AG09309 (cell line): ENCODE measurements around the gene PHF1.

Source experiments
- DNase-seq: peaks from one replicate; pipeline ENCODE4 v3.0.0-alpha.2; 2010; ENCODE audit warnings: low read depth
- H3K4me3 ChIP-seq: 2 replicates; pipeline ENCODE4 v1.5.1; 2011; ENCODE audit warnings: mild to moderate bottlenecking, low read depth, low read length, moderate library complexity; ENCODE audit not compliant: control insufficient read depth
- CTCF ChIP-seq: IDR thresholded peaks from 2 replicates; pipeline ENCODE4 v1.5.1; 2011; ENCODE audit warnings: mild to moderate bottlenecking, low read depth, low read length, inconsistent platforms; ENCODE audit not compliant: insufficient read depth, control insufficient read depth; ENCODE audit errors: missing control alignments

PHF1 gene

DNA sequence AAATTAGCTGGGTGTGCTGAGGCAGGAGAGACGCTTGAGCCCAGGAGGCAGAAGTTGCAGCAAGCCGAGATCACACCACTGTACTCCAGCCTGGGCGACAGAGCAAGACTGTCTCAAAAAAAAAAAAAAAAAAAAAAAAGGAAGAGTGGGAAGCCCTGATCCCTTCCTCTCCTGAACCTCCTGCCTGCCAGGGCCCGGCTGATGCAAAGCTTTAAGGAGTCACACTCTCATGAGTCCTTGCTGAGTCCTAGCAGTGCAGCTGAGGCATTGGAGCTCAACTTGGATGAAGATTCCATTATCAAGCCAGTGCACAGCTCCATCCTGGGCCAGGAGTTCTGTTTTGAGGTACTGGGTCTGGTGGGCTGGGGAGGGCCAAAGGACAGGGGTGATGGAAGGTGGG, 24.1 kb downstream of the PHF1 start:
- no peak for TF ChIP-seq CTCF
- DNase-seq: no peak
- H3K4me3 ChIP-seq: no peak overlapping the region

DNA sequence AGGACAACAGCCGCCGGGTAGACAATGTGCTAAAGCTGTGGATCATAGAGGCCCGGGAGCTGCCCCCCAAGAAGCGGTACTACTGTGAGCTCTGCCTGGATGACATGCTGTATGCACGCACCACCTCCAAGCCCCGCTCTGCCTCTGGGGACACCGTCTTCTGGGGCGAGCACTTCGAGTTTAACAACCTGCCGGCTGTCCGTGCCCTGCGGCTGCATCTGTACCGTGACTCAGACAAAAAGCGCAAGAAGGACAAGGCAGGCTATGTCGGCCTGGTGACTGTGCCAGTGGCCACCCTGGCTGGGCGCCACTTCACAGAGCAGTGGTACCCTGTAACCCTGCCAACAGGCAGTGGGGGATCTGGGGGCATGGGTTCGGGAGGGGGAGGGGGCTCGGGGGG, 26.9 kb downstream of the PHF1 start:
- TF ChIP-seq CTCF: no peak
- DNase-seq: no peak
- no peak overlapping the region for H3K4me3 ChIP-seq

DNA sequence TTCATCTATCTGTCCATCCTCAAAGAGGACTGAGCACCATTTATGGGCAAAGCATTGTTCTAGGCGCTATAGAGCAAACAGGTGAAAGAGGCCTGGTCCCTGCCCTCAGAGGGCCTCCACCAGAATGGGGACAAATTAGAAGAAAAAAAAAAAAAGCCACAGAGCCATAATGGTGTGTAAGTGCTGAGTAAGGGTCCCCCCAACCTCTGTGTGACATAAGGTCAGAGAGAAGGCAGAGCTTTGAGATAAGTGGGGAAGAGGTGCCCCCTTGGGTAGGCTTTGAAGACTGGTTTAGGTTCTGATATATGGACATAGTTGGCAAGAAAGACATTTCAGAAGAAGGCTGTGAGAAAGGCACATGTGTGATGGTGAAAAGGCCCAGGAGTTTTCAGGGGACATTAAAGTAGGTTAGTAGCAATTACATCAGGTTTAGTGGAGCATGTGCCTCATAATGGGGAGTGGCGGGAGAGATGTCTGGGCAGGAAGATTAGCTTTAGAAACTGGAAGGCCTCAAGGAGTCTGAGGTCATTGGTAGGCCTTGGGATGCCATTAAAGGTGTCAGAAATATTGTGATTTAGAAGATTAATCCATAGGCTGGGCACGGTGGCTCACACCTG, 28.3 kb downstream of the PHF1 start:
- TF ChIP-seq CTCF: no peak
- H3K4me3 ChIP-seq: no peak overlapping the region
- no peak for DNase-seq

DNA sequence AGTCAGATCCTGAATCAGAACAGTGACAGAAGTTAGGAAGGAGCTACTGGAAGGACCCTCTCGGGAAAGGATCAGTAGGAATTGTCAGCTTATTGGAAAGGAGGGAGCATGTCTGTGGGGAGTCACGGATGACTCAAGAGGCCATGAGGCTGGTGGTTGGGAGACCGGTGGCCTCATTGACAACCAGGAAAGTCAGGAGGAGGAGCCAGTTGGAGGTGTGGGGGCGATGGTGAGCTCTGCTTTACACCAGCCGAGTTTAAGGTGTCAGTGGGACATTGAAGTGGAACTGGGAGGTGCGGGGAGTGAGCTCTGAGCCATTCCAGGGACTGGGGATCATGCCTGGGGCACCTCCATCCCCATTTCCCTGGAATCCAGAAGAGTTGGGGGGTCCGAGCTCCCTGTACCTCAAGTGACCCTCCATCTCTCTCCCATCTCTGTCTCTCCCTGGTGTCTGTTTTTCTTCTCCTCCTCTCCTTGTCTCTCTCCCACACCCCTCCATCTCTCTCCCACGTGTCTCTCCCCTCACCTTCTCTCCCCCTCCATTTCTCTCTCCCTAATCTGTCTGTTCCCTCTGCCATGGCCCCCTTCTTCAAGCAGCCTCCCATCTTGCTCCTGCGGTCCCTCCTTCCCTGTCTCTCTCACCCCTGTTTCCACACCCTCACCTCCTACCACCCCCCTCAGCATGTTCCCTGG, 29.3 kb downstream of the PHF1 start:
- no peak for DNase-seq
- H3K4me3 ChIP-seq: no peak overlapping the region
- TF ChIP-seq CTCF: no peak

DNA sequence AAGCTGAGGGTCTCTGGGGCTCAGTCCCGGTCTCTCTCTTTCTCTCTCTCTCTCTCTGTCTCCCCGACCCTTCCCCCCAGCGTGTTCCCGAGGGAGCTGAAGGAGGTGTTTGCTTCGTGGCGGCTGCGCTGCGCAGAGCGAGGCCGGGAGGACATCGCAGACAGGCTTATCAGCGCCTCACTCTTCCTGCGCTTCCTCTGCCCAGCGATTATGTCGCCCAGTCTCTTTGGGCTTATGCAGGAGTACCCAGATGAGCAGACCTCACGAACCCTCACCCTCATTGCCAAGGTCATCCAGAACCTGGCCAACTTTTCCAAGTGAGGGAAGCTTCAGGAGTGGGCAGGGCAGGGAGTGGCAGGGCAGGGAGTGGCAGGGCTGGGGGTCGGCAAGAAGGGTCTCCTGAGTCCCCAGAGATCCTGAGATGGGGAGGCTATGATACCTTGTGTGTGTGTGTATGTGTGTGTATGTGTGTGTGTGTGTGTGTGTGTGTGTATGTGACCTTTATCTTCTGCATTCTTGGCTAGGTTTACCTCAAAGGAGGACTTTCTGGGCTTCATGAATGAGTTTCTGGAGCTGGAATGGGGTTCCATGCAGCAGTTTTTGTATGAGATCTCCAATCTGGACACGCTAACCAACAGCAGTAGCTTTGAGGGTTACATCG, 30.0 kb downstream of the PHF1 start:
- no peak overlapping the region for H3K4me3 ChIP-seq
- DNase-seq: no peak
- TF ChIP-seq CTCF: no peak

- H3K4me3 ChIP-seq: no peak overlapping the region
- DNase-seq: no peak
- TF ChIP-seq CTCF: no peak
These were observed 30.6 kb downstream of the PHF1 start for GRCh38 chr6:33441457-33441856.
